Measurements from ENCODE around the gene SCN7A.

DNA sequence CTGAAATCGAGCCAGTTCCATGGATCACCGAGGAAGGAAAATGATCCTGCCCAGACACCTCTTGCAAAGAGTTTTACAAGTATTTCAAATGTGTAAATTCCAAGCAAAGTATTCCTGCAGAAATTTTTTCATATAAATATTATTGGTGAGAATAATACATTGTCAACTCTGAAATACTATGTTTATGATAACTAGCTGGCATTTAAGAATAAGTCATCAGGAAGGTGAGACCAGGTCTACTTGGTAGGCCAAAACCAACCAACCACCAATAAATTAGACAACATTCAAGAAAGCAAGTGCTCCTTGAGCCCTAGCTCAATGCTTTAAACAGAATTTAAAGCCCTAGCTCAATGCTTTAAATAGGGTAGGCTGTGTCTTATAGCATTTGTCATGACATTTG lies 21.7 kb downstream of the SCN7A start:
- TF ChIP-seq, protein P1, sequence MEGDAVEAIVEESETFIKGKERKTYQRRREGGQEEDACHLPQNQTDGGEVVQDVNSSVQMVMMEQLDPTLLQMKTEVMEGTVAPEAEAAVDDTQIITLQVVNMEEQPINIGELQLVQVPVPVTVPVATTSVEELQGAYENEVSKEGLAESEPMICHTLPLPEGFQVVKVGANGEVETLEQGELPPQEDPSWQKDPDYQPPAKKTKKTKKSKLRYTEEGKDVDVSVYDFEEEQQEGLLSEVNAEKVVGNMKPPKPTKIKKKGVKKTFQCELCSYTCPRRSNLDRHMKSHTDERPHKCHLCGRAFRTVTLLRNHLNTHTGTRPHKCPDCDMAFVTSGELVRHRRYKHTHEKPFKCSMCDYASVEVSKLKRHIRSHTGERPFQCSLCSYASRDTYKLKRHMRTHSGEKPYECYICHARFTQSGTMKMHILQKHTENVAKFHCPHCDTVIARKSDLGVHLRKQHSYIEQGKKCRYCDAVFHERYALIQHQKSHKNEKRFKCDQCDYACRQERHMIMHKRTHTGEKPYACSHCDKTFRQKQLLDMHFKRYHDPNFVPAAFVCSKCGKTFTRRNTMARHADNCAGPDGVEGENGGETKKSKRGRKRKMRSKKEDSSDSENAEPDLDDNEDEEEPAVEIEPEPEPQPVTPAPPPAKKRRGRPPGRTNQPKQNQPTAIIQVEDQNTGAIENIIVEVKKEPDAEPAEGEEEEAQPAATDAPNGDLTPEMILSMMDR (IDR thresholded peaks at IDR 0.05) = no peak
- no peak for TF ChIP-seq POLR2A (IDR thresholded peaks at IDR 0.05)
